ENCODE results near the gene CCNYL1.
"Not testable (repeated sequence)": the region's sequence is repeated elsewhere in the genome, so short reads cannot be mapped to it uniquely, and the experiment has no call there.

CCNYL1 gene

DNA sequence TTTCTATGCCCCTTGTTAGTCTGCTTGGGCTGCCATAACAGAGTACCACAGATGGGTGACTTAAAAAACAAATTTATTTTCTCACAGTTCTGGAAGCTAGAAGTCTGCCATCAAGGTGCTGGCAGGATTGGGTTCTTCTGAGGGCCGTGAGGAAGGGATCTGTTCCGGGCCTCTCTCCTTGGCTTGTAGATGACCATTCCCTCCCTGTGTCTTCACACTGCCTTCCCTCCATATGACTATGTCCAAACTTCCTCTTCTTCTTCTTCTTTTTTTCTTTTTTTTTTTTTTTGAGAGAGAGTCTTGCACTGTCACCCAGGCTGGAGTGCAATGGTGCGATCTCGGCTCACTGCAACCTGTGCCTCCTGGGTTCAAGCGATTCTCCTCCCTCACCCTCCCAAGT lies 13.1 kb upstream of the CCNYL1 start:
- DNase-seq: no peak

DNA sequence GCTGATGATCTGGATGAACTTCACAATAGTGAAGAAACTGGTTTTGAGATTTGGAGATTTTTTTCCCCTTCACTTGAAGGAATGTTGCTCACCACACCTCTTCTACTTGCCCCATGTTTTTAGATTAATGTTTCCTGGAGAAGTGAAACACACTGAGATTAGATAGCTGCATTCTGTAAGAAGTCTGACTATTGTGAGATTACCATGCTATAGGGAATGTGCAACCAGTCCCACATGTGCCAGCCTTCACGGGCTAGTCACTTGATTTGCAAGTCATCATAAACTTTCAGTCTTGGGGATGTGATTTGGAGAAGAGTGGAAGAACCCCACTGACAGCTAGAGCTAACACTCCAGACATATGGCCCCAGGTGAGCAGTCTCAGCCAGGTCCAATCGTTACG lies 7.4 kb upstream of the CCNYL1 start:
- DNase-seq: no peak

DNA sequence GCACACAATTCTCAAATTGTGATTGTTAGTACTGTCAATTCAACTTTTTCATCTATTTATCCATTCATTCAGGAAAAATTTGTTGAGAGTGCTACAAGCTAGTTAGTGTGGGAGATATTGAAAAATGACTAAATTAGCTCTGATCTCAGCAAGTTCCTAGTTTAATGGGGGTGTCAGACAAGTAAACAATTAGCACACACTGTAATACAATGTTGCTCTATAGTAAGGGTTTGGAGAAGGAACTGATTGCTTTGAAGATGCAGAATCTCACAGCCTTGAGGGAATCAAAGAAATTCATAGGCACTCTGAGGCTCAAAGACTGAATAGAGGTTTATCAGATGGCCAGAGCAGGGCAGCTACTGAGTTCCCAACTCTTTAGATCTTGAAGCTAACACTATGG lies 6.8 kb upstream of the CCNYL1 start:
- DNase-seq: no peak

DNA sequence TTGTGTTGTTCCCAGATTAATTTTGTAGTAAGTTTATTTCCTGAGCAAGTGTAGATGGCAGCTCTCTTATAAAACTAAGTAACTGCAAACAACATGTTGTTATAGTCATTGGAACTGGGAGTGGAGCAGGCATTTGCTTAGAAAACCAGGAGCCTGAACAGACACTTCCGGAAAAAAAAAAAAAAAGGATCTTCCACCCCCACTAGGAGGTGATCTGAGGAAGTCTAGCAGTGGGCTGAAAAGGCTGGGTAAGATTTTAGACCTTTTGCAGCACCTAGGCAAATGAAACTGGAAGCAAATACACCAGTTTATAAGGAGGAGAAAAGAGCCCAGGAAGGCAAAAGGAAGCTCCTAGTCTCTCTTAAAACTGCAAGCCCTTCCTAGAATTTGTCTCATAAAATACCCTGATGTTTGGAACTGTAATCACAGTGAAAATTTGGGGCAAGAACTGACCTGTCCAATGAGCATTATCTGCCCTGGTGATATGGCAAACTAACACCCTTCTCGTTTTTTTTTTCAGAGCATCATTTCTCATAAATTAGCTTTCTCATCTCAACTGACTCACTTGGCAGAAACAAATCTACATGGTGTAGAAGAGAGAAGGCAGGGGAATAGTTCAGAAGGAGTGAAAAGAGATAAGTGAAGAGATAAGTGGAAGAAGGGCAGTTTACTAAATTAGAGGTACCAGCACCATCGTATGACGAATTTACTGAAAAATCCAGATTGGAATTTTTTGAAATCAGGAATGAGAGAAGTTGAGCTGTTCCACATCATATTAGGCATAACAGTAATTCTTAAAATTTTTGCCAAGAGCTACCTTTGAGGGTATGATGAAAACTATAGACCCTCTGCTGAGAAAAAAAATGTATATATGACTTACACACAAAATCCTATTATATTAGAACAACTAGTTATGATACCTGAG lies 4.2 kb upstream of the CCNYL1 start:
- no peak for DNase-seq

DNA sequence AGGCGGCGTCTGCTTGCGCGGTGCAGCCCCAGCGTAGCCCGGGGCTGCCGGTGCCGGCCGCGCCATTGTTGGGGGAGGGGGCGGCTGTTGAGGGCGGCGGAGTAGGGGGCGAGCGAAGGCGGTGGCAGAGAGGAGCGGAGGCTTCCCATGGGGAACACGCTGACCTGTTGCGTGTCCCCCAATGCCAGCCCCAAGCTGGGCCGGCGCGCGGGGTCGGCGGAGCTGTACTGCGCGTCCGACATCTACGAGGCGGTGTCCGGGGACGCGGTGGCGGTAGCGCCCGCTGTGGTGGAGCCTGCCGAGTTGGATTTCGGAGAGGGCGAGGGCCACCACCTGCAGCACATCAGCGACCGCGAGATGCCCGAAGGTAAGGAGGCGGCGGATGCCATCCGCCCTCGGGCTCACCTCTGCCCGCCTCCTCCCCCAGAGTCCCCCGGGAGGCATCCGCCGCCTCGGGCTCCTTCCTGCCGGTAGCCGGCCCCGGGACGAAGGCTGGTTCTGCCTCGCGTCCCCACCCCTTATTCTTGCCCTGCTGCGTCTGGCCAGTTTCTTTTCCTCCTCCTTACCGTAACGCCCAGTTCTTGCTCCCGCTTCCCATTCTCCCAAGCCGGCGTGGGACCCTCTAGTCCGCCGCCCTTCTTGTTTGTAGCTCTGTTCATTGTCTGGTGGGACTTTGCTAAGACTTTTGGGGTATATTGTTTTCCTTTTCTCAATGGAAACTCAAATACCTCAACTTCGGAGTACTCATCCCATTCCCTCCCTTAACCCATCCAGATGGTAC lies 500 bp downstream of the CCNYL1 start:
- DNase-seq: no peak

DNA sequence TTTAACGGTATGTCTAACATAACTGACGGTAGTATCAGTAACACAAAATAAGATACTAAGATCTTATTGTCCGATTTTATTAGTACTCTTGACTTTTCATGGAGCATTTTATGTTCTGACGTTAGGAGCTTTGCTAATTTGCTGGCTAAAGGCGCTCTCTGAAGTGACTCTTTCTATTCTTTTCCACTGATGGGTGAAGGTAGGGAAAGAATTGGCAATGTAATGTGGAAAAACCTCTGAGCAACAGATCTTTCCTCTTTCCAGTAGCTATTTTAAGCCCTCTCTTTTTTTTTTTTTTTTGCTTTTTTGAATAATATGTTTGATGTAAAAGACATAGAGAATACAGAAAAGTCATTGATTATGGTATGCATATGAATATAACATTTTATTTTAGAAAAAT lies 4.6 kb downstream of the CCNYL1 start:
- DNase-seq: no peak

DNA sequence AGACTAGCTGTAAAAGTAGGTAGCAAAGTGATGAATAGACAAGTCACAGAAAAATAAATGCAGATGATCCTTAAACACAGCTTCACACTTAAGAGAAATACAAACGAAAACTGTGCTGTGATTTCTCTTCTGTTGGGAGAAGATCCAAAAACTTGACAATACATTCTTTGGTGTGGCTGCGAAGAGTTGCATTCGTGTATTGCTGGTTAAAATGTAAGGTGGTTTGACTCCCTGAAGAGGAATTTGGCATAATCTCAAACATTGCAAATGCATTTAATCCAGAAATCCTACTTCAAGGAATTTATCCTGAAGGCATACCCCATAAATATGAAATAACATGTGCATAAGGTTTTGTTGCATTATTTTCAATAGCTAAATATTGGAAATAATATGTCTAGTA lies 7.1 kb downstream of the CCNYL1 start:
- no peak for DNase-seq

DNA sequence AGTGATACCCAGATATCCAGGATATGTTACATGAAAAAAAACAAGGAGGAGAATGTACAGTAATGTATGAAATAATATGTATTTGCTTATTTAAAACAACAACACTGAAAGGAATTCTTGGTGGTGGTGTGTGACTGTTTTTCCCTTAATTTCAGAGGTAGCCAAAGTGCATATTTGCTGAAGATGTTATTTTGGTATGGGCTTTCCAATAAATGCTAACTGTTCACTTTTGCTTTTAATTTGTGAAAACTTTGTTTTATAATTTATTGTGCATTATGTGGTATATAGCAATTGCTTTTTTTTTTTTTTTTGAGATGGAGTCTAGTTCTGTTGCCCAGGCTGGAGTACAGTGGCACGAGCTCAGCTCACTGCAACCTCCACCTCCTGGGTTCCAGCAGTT lies 7.6 kb downstream of the CCNYL1 start:
- DNase-seq: no peak

DNA sequence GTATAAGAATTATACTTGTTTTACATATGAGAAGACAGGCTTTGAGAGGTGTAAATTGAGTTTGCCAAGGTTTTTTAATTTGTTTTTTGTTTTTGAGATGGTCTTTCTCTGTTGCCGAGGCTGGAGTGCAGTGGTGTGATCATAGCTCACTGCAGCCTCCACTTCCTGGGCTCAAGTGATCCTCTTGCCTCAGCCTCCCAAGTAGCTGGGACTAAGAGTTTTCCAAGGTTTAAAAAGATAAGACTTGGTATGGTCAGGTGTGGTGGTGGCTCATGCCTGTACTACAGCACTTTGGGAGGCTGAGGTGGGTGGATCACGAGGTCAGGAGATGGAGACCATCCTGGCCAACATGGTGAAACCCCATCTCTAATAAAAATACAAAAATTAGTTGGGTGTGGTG lies 8.2 kb downstream of the CCNYL1 start:
- not testable (repeated sequence) for DNase-seq

DNA sequence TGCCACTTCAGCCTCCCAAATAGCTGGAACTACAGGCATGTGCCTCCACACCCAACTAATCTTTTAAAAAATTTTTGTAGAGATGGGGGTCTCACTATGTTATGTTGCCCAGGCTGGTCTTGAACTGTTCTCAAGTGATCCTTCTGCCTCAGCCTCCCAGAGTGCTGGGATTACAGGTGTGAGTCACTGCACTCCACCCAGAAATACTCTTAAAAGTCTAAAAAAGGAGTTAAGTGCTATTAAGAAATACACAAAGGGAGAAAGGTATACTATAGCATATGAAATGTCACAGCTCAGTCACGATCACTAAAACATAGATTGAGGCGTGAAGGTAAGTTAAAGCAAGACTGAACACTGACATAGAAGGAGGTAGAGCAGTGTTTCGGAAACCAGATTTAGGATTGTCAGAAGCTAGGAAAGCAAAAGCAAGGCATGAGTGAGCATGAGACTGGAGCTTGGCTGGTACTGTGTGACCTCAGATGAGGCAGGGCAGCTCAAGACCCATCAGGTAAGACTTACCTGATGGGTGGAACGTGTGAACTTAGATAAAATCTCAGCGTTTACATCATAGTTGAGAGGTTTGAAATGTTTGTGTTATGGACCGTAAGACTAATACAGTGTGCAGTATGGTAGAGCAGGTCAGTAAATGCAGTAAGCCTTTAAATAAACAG lies 9.2 kb downstream of the CCNYL1 start:
- no peak for DNase-seq

DNA sequence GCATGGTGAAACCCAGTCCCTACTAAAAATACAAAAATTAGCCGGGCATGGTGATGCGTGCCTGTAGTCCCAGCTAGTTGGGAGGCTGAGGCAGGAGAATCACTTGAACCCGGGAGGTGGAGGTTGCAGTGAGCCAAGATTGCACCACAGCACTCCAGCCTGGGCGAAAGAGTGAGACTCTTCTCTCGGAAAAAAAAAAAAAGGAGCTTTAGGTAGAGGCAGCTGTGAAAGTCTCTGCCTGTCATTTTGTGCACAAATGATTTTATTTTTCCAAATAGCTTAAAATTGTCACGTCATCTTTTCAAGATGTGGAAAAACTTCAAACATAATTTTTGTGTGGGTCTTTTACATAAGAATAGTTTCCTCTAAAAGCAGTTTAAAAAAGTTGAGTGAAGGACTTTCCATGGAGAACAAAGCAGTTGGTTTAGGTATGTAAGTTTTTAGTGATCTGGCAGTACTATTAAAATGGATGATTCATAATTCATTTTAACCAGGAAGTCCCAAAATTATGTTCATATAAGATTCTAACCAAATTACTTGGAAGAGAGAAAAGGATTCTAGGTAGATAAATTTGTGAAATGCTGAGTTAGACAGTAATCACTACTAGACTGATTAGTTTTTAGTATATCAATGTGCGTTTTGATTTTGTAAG lies 11.5 kb downstream of the CCNYL1 start:
- no peak for DNase-seq

DNA sequence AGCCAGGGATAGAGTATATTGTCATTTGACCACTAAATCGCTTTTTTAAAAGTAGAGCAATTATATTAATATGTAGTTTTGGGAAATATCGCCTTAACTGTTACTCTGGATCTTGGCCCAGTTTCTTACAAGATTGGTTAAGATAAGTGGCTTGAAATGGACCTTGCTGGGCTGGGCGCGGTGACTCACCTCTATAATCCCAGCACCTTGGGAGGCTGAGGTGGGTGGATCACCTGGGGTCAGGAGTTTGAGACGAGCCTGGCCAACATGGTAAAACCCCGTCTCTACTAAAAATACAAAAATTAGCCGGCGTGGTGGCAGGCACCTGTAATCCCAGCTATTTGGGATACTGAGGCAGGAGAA lies 12.0 kb downstream of the CCNYL1 start:
- DNase-seq: not testable (repeated sequence)

DNA sequence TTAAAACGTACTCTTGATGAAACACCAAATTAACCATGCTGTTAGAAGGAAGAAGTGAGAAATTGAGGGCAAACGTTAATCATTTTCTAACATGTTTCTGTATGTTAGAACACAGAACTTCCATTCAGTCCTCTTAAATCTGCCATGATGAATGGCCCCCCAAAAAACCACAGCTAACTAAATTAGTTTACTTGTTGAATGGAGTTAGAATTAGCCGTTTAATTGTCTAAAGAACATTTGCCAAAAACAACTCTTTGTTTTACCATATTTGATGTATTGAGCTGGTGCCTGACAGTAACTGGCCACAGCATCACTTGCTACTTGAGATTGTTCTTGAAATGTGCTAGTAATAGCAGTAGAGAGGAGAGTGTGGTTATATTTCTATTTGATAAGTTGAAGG lies 12.7 kb downstream of the CCNYL1 start:
- DNase-seq: no peak

DNA sequence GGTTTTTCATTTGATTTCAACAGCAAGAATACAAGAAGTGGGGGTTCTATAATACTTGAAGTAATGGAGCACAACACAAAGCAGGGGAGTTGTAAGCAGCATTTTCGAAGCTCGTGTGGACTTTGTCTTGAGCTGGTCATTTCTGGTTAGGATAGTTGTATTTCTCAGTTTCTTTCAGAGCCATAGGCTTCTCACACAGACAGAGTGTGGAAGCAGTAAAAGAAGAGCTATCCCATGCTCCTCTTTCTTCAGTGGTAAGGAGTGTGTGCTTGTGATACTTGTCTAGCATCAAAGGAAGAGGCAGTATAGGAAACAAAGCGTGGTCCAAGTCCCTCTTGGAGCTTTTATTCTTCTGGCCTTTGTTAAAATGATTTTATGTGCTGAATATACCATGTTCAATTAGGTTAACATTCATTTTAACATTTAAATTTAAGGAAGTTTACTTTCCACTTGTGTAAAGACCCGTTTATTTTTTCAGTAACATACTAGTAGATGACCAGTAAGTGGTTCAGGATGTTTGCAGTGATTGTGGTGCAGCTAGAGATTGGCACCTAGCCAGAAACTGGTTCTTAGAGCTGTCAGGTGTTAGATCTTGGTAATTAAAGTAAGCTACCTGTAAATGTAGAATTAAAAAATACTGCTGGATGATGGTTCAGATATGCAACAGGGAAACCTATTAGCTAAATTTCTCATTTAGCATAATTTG lies 14.6 kb downstream of the CCNYL1 start:
- peak; percentile 65 for DNase-seq

DNA sequence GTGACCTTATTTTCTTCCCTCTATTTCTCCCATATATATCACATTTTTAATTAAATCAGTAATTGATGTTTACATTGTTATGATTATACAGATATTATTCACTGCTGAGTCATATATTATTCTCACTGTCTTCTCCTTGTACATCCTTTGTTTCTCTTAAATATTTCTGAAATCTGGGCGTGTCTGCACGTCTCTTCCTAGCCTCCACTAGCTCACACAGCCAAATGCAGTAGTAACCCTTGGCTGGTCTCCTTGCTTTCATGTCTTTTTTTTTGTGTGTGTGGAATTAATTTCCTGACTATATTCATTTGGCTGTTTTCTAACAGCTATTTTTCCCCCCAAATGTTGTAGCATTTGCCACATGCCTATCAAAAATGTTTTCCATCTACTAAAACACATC lies 15.8 kb downstream of the CCNYL1 start:
- DNase-seq: no peak

DNA sequence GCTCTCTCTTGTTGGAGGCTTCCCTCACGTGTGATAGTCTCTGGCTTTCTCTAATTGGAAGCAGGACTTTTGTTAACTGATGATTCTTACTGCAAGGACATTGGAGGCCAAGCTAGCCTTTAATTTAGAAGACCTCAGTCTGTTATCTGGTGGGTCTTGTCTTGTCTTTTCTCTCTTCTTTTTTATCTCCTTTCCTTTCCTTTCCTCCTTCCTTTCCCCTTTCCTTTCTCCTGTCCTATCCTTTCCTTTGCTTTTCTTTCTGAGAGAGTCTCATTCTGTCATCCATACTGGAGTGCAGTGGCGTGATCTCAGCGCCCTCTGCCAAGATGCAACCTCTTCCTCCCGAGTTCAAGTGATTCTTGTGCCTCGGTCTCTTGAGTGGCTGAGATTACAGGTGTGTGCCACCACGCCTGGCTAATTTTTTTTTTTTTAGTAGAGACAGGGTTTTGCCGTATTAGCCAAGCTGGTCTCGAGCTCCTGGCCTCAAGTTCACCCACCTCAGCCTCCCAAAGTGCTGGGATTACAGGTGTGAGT lies 18.1 kb downstream of the CCNYL1 start:
- no peak for DNase-seq

DNA sequence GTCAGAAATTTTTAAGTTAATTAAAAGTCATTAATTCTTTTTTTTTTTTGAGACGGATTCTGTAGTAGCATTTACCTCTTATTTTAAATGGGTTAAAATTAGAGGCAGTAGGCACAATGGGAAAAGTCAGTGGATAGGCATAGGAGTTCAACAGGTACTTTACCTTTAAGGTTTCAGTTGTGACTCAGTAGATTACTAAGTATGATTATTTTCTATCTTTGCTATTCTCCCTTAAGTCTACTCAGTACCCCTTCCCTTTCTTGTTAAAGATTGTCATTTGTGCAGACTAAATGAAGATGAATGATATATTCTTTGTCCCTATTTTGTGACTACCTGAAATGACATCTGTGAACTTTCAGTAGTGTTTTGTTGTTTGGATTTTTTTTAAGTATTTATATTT lies 19.7 kb downstream of the CCNYL1 start:
- DNase-seq: no peak

DNA sequence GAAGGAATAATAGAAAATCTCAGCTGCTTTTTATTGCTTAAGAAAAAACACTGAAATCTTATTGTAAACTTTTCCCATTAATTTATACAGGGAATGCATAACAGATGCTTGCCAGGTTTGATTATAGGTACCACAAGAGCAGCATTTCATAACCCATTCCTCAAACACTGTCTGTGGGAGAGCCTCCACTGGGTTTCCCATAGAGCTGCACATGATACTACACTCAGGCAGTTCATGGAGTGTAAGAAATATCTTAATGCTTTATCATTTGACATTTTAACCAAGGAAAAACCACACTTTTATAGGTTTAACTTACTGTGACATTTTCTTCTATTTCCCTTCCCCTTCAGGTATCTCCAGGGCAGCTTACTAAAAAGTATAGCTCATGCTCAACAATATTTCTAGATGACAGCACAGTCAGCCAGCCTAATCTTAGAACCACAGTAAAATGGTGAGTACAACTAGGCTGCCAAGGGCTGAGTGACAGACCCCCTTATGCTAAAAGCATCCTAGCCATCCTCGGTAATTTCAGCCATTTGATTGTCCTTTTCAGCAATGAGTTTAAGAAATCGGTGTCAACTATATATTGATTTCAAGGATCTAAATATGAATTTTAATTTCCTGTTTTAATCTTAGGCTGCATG lies 22.3 kb downstream of the CCNYL1 start:
- DNase-seq: no peak

DNA sequence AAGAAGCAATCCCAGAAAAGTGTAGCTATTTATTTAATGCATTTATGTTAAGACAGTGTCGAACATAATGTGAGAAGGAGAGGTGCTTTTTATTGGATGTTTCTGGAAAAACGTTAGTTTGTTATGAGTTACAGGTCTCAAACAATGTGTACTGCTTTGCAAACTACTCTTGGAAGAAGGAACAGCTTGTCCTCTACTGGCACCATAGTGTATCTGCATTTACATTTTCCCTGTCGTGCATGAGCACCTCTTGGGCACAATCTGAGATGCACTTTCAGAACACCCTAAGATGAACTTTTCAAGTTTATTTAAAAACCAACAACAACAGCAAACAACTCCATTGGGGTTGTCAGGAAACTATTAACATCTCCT lies 22.8 kb downstream of the CCNYL1 start:
- DNase-seq: no peak

DNA sequence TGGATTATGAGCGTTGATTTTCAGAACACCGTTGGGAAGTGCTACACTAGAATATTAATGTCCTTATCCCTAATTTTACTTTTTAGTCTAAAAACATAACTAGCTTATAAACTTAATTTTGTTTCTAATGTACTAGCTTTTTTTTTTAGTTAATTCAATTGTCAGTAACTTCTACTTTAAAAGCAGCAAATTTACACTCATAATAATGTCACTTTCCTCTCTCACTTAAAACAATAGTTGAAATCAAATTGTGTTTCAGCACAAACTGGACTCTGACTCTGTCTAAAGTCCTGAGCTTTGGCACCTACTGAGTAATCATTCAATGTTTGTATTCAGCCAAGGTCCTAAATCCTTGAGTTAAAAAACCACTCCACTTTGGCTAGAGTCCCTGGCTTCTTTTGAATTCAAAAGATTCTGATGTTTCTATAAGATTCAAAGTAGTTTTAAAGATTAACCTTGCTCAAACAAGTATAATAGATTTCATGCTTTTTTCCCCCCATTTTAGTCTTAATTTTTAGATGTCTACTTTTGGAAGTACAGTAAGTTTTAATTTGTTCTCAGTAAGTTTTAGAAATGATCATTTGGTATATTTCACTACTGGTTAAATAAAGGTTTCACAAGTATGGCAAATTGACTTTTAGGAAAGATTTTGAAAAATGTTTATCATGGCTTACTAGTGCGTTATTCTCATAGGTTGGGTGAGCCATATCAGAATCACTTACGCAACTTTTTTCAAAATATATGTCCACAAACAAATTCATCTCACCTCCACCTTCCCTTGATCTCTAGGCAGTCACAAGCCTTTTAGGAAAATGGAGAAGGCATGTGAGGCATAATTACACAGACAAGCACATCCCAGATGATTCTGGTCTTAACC lies 23.4 kb downstream of the CCNYL1 start:
- DNase-seq: no peak

DNA sequence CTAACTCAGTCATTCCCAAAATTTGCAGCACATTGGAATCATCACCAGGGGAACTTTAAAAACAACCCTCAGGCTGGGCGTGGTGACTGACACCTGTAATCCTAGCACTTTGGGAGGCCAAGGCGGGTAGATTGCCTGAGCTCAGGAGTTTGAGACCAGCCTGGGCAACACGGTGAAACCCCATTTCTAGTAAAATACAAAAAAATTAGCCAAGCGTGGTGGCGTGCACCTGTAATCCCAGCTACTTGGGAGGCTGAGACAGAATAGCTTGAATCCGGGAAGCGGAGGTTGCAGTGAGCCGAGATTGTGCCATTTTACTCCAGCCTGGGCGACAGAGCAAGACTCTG lies 24.0 kb downstream of the CCNYL1 start:
- not testable (repeated sequence) for DNase-seq
